H1 (cell line): ENCODE data around the gene SH3YL1. TPM values are rescaled to one million over a fixed set of nuclear protein-coding genes. Genes with fewer than 3 reads are reported as not detected.

Experiments
- CHD2 ChIP-seq: IDR thresholded peaks from 2 replicates; pipeline ENCODE4 v1.6.1; 2012; ENCODE audit warnings: low read length, improper control_type of control experiment
- CTBP2 ChIP-seq: IDR thresholded peaks from 2 replicates; pipeline ENCODE4 v1.7.0; 2011; ENCODE audit warnings: borderline replicate concordance, mild to moderate bottlenecking, moderate library complexity, mixed read lengths, low read length; ENCODE audit not compliant: insufficient read depth, insufficient read length
- EGR1 ChIP-seq: IDR thresholded peaks from 2 replicates; pipeline ENCODE4 v1.6.1; 2011; ENCODE audit warnings: low read depth, low read length, borderline replicate concordance
- GTF2F1 ChIP-seq: IDR thresholded peaks from 2 replicates; pipeline ENCODE4 v1.6.1; 2012; ENCODE audit warnings: low read depth, low read length, improper control_type of control experiment, borderline replicate concordance
- KDM1A ChIP-seq: fragments of 200-600, 300-600 bp; sonication (generic); IDR thresholded peaks from 2 replicates; pipeline ENCODE4 v1.7.1; 2016; ENCODE audit warnings: mild to moderate bottlenecking, low read length, borderline replicate concordance
- NRF1 ChIP-seq: IDR thresholded peaks from 2 replicates; pipeline ENCODE4 v1.6.1; 2011; ENCODE audit warnings: mild to moderate bottlenecking, low read depth, low read length, improper control_type of control experiment
- RAD21 ChIP-seq, 2 experiments: IDR thresholded peaks in 1 of 2; conservative IDR thresholded peaks in 1 of 2; 2 replicates each; pipeline ENCODE4 v1.6.1; 2011; ENCODE audit warnings: low read depth in 2 of 2, low read length in 2 of 2, improper control_type of control experiment in 1 of 2, inconsistent platforms in 1 of 2, mild to moderate bottlenecking in 1 of 2, moderate library complexity in 1 of 2
- RXRA ChIP-seq: IDR thresholded peaks from 2 replicates; pipeline ENCODE4 v1.6.1; 2011; ENCODE audit warnings: low read depth, mild to moderate bottlenecking, low read length, moderate library complexity; ENCODE audit not compliant: insufficient read depth
- SAP30 ChIP-seq: fragments of 300-600 bp; sonication (generic); IDR thresholded peaks from 2 replicates; pipeline ENCODE4 v1.7.1; 2012; ENCODE audit warnings: low read length, moderate library complexity, mild to moderate bottlenecking, inconsistent platforms; ENCODE audit not compliant: insufficient read depth, insufficient replicate concordance
- SP2 ChIP-seq: IDR thresholded peaks from 2 replicates; pipeline ENCODE4 v1.6.1; 2012; ENCODE audit warnings: mild to moderate bottlenecking, low read length, inconsistent platforms
- SRF ChIP-seq: IDR thresholded peaks from 2 replicates; pipeline ENCODE4 v1.6.1; 2011; ENCODE audit warnings: mild to moderate bottlenecking, low read depth, low read length, moderate library complexity
- polyA plus RNA-seq, 7 experiments: library from polyadenylated mRNA; depleted of rRNA in 3 of 7; stranded (reverse) in 5 of 7; unstranded in 2 of 7; fragments of >200 nt in 5 of 7; fragments of 200-250 nt in 2 of 7; gene quantifications; 1 replicate in 5 of 7; 2 replicates in 1 of 7; 4 replicates in 1 of 7; pipeline versions ENCODE4 v1.2.1 to v1.2.3, GENCODE V29; 2011 to 2013; ENCODE audit warnings: missing spikeins in 2 of 7, mixed read lengths in 2 of 7
- total RNA-seq: library from RNA; stranded (reverse); fragmentation: NEBNext Ultra II Directional; extraction: Animal tissue kit (Norgen Biotek cat#: 25700); gene quantifications from 2 replicates; pipeline ENCODE4 v1.2.1, GENCODE V29; 2021
- TF ChIP-seq, protein P1 (sequence below): fragments of 300-600 bp; sonication (generic); IDR thresholded peaks from 2 replicates; pipeline ENCODE4 v1.7.1; 2012; ENCODE audit warnings: low read length, moderate library complexity, mild to moderate bottlenecking, inconsistent platforms; ENCODE audit not compliant: insufficient replicate concordance

Gene SH3YL1
- total and polyA plus RNA-seq, 2 of the 8 experiments (the other 6 are each of a cell fraction or from before 2014, with no cell fraction given): 13.6 to 37.2 TPM

DNA sequence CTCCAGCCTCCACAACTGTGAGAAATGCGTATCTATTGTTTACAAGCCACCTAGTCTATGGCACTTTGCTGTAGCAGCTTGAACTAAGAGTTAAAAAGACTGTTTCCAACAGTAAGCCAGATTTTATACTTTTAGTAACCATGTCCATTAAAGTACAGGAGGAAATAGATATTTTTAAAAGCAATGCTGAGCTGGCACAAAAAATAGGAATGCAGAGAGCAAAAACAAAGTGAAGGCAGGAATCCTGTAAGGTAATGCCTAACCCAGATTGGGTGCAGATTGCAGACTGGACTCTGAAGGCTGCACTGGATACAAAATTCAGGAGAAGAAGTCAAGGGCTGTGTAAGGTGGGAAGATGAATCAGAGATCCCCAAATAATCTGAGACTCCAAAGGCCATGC lies 55.5 kb downstream of the SH3YL1 start (continued):
- TF ChIP-seq, protein P1, sequence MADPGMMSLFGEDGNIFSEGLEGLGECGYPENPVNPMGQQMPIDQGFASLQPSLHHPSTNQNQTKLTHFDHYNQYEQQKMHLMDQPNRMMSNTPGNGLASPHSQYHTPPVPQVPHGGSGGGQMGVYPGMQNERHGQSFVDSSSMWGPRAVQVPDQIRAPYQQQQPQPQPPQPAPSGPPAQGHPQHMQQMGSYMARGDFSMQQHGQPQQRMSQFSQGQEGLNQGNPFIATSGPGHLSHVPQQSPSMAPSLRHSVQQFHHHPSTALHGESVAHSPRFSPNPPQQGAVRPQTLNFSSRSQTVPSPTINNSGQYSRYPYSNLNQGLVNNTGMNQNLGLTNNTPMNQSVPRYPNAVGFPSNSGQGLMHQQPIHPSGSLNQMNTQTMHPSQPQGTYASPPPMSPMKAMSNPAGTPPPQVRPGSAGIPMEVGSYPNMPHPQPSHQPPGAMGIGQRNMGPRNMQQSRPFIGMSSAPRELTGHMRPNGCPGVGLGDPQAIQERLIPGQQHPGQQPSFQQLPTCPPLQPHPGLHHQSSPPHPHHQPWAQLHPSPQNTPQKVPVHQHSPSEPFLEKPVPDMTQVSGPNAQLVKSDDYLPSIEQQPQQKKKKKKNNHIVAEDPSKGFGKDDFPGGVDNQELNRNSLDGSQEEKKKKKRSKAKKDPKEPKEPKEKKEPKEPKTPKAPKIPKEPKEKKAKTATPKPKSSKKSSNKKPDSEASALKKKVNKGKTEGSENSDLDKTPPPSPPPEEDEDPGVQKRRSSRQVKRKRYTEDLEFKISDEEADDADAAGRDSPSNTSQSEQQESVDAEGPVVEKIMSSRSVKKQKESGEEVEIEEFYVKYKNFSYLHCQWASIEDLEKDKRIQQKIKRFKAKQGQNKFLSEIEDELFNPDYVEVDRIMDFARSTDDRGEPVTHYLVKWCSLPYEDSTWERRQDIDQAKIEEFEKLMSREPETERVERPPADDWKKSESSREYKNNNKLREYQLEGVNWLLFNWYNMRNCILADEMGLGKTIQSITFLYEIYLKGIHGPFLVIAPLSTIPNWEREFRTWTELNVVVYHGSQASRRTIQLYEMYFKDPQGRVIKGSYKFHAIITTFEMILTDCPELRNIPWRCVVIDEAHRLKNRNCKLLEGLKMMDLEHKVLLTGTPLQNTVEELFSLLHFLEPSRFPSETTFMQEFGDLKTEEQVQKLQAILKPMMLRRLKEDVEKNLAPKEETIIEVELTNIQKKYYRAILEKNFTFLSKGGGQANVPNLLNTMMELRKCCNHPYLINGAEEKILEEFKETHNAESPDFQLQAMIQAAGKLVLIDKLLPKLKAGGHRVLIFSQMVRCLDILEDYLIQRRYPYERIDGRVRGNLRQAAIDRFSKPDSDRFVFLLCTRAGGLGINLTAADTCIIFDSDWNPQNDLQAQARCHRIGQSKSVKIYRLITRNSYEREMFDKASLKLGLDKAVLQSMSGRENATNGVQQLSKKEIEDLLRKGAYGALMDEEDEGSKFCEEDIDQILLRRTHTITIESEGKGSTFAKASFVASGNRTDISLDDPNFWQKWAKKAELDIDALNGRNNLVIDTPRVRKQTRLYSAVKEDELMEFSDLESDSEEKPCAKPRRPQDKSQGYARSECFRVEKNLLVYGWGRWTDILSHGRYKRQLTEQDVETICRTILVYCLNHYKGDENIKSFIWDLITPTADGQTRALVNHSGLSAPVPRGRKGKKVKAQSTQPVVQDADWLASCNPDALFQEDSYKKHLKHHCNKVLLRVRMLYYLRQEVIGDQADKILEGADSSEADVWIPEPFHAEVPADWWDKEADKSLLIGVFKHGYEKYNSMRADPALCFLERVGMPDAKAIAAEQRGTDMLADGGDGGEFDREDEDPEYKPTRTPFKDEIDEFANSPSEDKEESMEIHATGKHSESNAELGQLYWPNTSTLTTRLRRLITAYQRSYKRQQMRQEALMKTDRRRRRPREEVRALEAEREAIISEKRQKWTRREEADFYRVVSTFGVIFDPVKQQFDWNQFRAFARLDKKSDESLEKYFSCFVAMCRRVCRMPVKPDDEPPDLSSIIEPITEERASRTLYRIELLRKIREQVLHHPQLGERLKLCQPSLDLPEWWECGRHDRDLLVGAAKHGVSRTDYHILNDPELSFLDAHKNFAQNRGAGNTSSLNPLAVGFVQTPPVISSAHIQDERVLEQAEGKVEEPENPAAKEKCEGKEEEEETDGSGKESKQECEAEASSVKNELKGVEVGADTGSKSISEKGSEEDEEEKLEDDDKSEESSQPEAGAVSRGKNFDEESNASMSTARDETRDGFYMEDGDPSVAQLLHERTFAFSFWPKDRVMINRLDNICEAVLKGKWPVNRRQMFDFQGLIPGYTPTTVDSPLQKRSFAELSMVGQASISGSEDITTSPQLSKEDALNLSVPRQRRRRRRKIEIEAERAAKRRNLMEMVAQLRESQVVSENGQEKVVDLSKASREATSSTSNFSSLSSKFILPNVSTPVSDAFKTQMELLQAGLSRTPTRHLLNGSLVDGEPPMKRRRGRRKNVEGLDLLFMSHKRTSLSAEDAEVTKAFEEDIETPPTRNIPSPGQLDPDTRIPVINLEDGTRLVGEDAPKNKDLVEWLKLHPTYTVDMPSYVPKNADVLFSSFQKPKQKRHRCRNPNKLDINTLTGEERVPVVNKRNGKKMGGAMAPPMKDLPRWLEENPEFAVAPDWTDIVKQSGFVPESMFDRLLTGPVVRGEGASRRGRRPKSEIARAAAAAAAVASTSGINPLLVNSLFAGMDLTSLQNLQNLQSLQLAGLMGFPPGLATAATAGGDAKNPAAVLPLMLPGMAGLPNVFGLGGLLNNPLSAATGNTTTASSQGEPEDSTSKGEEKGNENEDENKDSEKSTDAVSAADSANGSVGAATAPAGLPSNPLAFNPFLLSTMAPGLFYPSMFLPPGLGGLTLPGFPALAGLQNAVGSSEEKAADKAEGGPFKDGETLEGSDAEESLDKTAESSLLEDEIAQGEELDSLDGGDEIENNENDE: no peak
- TF ChIP-seq CHD2: no peak
- TF ChIP-seq SP2: no peak
- TF ChIP-seq EGR1: no peak
- no peak for TF ChIP-seq NRF1
- no peak for TF ChIP-seq SRF
- TF ChIP-seq RXRA: no peak
- no peak for TF ChIP-seq RAD21 (IDR thresholded peaks at IDR 0.05 in 1 of 2, conservative IDR thresholded peaks at IDR 0.05 in 1 of 2; ENCODE audit: low read depth in 2 of 2, low read length in 2 of 2)
- no peak for TF ChIP-seq GTF2F1
- no peak for TF ChIP-seq CTBP2
- no peak for TF ChIP-seq SAP30
- no peak for TF ChIP-seq KDM1A
